Peyer's patch (tissue), 4 donors: ENCODE results near the gene INF2.

Source experiments
- CTCF ChIP-seq, 6 experiments: fragments of 450-650 bp in 4 of 6; fragments of 200-600 bp in 2 of 6; sonication (generic) in 1 of 6; IDR thresholded peaks; one replicate each; pipeline ENCODE4 v1.5.1; 2017 to 2019; ENCODE audit warnings: antibody characterized with exemption in 6 of 6, mild to moderate bottlenecking in 3 of 6, moderate library complexity in 1 of 6
- POLR2A ChIP-seq, 2 donors: fragments of 450-650 bp; IDR thresholded peaks; one replicate each; pipeline ENCODE4 v1.5.1; 2017; ENCODE audit warnings: antibody characterized with exemption in 2 of 2, mild to moderate bottlenecking in 2 of 2, moderate library complexity in 2 of 2

- TF ChIP-seq CTCF (IDR thresholded peaks at IDR 0.05) = no peak
- TF ChIP-seq POLR2A (IDR thresholded peaks at IDR 0.05) = no peak
Observed at GRCh38 chr14:104735830-104736642, 46.6 kb downstream of the INF2 start.
